Liver (tissue), 3 donors: Measurements from ENCODE around the gene OPHN1.

Experiments
- CTCF ChIP-seq: fragments of 150-350 bp; IDR thresholded peaks from 2 replicates; pipeline ENCODE4 v1.5.1; 2017; ENCODE audit warnings: improper control_type of control experiment, low read depth, low read length; ENCODE audit not compliant: missing input control
- EGR1 ChIP-seq, 2 donors: IDR thresholded peaks; 2 replicates each; pipeline ENCODE4 v1.6.1; 2016 to 2018; ENCODE audit warnings: antibody characterized with exemption in 2 of 2, low read depth in 2 of 2
- FOXA1 ChIP-seq: IDR thresholded peaks from 2 replicates; pipeline ENCODE4 v1.6.1; 2016; ENCODE audit warnings: antibody characterized with exemption
- GABPA ChIP-seq, 2 donors: IDR thresholded peaks in 1 of 2; conservative IDR thresholded peaks in 1 of 2; 2 replicates each; pipeline ENCODE4 v1.6.1; 2016; ENCODE audit warnings: antibody characterized with exemption in 2 of 2, mild to moderate bottlenecking in 1 of 2, moderate library complexity in 1 of 2
- JUND ChIP-seq, 2 donors: IDR thresholded peaks; 2 replicates each; pipeline ENCODE4 v1.6.1; 2016; ENCODE audit warnings: antibody characterized with exemption in 2 of 2
- MAX ChIP-seq: IDR thresholded peaks from 2 replicates; pipeline ENCODE4 v1.6.1; 2016; ENCODE audit warnings: antibody characterized with exemption
- RAD21 ChIP-seq, 2 donors: IDR thresholded peaks; 2 replicates each; pipeline ENCODE4 v1.6.1; 2016; ENCODE audit warnings: antibody characterized with exemption in 2 of 2, mild to moderate bottlenecking in 2 of 2
- REST ChIP-seq: IDR thresholded peaks from 2 replicates; pipeline ENCODE4 v1.6.1; 2016; ENCODE audit warnings: antibody characterized with exemption, mild to moderate bottlenecking
- RXRA ChIP-seq, 2 donors: IDR thresholded peaks; 2 replicates each; pipeline ENCODE4 v1.6.1; 2017 to 2018; ENCODE audit warnings: antibody characterized with exemption in 2 of 2, mild to moderate bottlenecking in 1 of 2
- TAF1 ChIP-seq: conservative IDR thresholded peaks from 2 replicates; pipeline ENCODE4 v1.6.1; 2016; ENCODE audit warnings: antibody characterized with exemption, mild to moderate bottlenecking
- YY1 ChIP-seq: IDR thresholded peaks from 2 replicates; pipeline ENCODE4 v1.6.1; 2016; ENCODE audit warnings: antibody characterized with exemption, mild to moderate bottlenecking
- donor health status: healthy.
- donor health status: healthy.

- TF ChIP-seq RAD21 (IDR thresholded peaks at IDR 0.05): peak; percentile 69 to 73
- TF ChIP-seq CTCF: peak; percentile 37
- TF ChIP-seq YY1: no peak
- no peak for TF ChIP-seq TAF1
- TF ChIP-seq REST: no peak
- TF ChIP-seq MAX: no peak
- no peak for TF ChIP-seq JUND (IDR thresholded peaks at IDR 0.05)
- TF ChIP-seq FOXA1: no peak
- TF ChIP-seq GABPA (IDR thresholded peaks at IDR 0.05 in 1 of 2, conservative IDR thresholded peaks at IDR 0.05 in 1 of 2): no peak
- no peak for TF ChIP-seq EGR1 (IDR thresholded peaks at IDR 0.05; ENCODE audit: low read depth in 2 of 2)
- no peak for TF ChIP-seq RXRA (IDR thresholded peaks at IDR 0.05)
Observed at GRCh38 chrX:68146054-68146453, 287.2 kb downstream of the OPHN1 start.
